Measurements from ENCODE around the gene GP9.
"Not testable (repeated sequence)": the region's sequence is repeated elsewhere in the genome, so short reads cannot be mapped to it uniquely, and the experiment has no call there.

Gene GP9

DNA sequence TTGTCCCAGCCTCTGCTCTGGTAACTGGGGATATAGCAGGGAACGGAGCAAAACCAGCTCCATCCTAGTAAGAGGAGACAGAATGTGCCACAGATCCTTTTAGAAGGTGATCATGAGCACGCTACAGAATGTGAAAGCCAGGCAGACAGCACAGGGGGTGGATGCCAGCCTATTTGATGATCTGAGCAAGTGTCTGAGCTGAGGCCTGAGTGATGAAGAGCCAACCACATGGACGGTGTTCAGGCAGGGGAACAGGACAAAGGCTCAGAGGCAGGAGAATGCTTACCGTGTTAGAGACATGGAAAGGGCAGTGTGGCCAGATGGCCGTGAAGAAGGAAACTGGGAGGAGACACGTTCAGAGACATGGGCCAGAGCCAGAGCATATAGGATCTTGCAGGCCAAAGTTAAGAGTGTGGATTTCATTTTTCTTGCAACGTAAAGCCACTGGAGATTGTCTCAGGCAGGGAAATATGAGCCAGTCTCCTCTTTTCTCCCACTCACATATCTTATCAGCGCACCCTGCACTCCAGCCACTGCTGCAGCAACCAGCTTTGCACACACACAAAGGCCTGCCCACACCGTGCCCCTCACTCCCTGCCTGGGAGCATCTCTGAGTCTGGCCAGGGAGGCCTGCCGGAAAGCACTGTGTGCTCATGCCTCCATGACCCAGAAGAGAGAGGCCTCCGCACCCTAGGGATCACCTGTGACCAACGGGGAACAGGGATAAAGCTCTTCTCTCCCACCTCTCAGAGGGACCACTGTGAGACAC is 41.0 kb downstream of the GP9 start:
- no peak overlapping the region for H3K4me3 ChIP-seq (ENCODE audit: low read length)
- DNase-seq (ENCODE audit: low read depth, low spot score), result no peak

DNA sequence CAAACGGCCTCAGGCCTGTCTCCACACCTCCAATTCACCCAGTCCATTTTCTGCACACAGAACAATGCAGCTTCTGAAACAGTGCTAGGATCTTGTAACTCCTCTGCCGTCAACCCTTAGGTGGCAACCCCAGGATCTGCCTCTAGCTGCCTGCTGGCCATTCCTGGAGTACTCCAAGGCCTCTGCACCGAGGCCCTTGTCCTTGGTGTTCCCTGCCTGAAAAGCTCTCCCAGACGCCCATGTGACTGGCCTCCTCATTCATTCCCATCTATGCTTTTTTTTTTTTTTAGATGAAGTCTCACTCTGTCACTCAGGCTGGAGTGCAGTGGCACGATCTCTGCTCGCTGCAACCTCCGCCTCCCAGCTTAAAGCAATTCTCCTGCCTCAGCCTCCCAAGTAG is 42.7 kb downstream of the GP9 start:
- no peak overlapping the region for H3K4me3 ChIP-seq (ENCODE audit: low read length)
- no peak for DNase-seq (ENCODE audit: low read depth, low spot score)

DNA sequence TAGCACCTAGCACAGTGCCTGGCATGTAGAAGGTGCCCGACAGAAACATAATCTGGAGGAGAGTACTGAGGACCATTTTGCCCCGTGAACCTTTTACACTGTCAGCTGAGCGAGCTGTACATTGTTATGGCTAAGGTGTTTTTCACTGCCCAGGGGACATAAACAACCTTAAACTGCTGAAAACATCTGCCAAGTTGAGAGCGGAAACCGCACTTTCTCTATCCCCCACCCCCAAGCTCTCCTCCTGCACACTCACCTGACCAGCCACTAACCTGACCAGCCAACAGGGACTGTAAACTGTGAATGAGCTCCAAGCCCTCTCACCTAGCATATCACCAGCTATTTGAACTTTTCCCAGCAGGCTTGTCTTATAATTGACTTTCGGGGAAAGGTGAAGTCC is 43.5 kb downstream of the GP9 start:
- H3K4me3 ChIP-seq (ENCODE audit: low read length), result no peak overlapping the region
- no peak for DNase-seq (ENCODE audit: low read depth, low spot score)

DNA sequence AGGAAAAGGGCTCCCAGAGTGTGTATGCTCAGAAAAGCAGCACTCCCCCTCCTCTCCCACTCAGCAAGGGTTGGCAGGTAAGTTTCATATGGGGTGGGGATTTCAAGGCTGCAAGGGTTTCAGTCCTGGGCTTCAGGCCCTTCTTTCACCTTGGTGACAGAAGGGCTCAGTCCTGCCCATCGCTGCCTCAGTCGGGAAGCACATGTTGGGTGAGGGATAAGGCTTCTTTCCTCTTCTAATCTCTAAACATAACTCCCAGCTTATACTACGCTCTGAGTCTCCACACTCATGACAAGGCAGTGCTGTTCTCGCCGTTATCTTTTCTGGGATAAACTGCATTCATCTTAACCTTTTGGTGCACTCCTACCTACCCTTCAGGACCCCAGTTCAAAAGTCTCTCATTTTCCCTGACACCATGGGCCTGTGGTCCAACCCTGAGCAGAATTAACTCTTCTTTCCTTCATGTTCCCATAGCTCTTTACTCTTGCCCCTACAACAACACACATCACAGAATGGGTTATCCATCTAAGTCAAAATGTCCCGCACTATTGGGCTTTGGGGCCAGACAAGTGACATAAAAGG is 44.0 kb downstream of the GP9 start:
- no peak for DNase-seq (ENCODE audit: low read depth, low spot score)
- H3K4me3 ChIP-seq (ENCODE audit: low read length), result no peak overlapping the region

DNA sequence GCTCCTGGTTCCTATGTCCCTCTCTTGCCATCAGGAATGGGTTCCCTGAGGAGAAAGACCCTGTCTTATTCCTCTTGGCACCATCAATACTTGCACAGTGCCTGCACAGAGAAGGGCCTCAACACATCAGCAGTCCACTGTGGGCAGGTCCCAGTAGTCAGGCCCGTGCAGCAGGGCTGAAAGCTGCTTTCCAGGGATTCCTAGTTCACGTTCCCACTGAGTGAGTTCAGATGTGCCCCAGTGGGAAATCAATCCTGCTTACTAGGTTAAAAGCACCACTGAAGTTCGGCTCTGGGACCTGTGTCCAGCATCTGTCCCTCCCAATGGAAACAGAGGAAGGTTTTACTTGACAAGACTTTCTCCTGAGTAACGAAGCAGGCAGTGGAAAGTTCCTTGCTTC is 45.3 kb downstream of the GP9 start:
- H3K4me3 ChIP-seq (ENCODE audit: low read length), result no peak overlapping the region
- DNase-seq (ENCODE audit: low read depth, low spot score), result no peak

- DNase-seq (ENCODE audit: low read depth, low spot score), result no peak
- H3K4me3 ChIP-seq (ENCODE audit: low read length), result no peak overlapping the region
These were observed 45.7 kb downstream of the GP9 start for GRCh38 chr3:129106320-129106719.

GRCh38 chr3:129106866-129107565 is 46.4 kb downstream of the GP9 start:
- H3K4me3 ChIP-seq (ENCODE audit: low read length), result no peak overlapping the region
- no peak for DNase-seq (ENCODE audit: low read depth, low spot score)

DNA sequence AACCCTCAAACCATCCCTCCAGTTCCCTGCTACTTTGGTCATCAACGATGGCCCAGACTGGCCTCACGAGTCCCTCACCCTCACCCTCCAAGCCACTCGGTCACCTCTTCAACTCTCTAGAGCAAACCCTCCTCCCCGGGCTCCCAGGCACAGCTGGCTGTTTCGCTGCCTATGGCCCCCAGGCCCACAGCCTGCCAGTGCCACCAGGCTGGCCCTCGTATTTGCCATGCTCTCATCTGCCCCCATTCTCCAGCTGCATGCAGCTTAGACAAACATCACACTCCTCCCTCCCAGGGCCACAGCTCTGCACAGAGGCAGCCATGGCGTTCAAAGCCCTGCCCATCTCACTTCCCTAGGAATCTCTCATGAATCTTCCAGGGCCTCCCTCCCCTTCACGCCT is 47.2 kb downstream of the GP9 start:
- no peak for DNase-seq (ENCODE audit: low read depth, low spot score)
- H3K4me3 ChIP-seq (ENCODE audit: low read length), result no peak overlapping the region

DNA sequence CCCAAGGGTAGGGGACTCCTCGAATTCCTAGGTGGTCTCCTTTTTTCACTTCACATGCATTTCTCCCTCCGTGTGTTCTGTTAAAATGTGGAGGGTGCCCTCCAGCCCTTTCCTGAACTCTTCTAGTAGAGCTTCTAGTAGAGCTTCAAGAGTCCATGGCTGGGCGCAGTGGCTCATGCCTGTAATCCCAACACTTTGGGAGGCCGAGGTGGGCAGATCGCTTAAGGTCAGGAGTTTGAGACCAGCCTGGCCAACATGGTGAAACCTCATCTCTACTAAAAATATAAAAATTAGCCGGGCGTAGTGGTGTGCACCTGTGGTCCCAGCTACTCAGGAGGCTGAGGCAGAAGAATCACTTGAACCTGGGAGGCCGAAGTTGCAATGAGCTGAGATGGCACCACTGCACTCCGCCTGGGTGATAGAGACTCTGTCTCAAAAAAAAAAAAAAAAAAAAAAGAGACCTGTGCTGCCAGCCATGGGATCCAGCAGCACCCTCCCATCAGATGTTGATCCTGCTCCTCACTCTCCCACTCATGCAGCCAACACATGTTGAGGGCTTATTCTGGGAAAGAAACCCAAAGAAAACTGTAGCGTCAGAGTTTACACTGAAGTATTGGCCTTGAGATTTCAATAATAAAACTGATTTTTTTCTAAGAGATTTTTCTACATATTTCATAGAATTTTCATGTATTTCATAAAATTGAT is 50.6 kb downstream of the GP9 start:
- H3K4me3 ChIP-seq (ENCODE audit: low read length); DNase-seq (ENCODE audit: low read depth, low spot score): not testable (repeated sequence)

Data from Jurkat, Clone E6-1 (cell line).